H1 (cell line): ENCODE measurements around the gene SPRR1A. TPM values are rescaled to one million over a fixed set of nuclear protein-coding genes. Genes with fewer than 3 reads are reported as not detected.

Source experiments
- CTCF ChIA-PET: fragments of 300-600 bp; sonication (Branson Sonifier 250); formaldehyde crosslinking; loops from one replicate; lab custom pipeline; 2021; ENCODE audit not compliant: partially characterized antibody; lab: Charles Lee
- POLR2A ChIA-PET: fragments of 300-600 bp; sonication (Branson Sonifier 250); formaldehyde crosslinking; loops from one replicate; lab custom pipeline; 2021; ENCODE audit warnings: inconsistent platforms; ENCODE audit not compliant: partially characterized antibody; lab: Charles Lee
- DNase-seq, 2 experiments: peaks; one replicate each; pipeline versions ENCODE4 v3.0.0 to v3.0.0-alpha.2; 2010 to 2022; ENCODE audit warnings: low spot score in 2 of 2, low read depth in 1 of 2, mixed read lengths in 1 of 2
- FAIRE-seq: peaks from 2 replicates; lab custom pipeline; 2011; peaks lifted over from hg19 to GRCh38; lab: Jason Lieb, UNC
- H2AFZ ChIP-seq: 2 replicates; pipeline ENCODE4 v1.8.1; 2012; ENCODE audit warnings: low read length, inconsistent platforms
- H2AK5ac ChIP-seq: 2 replicates; pipeline ENCODE4 v1.6.1; 2013; ENCODE audit warnings: low read depth, low read length
- H2BK120ac ChIP-seq: replicated peaks from 2 replicates; pipeline ENCODE3; 2013; ENCODE audit warnings: low read depth, low read length, inconsistent platforms
- H2BK12ac ChIP-seq: 2 replicates; pipeline ENCODE4 v1.6.1; 2013; ENCODE audit warnings: low read depth, low read length
- H2BK15ac ChIP-seq: 2 replicates; pipeline ENCODE4 v1.6.1; 2013; ENCODE audit warnings: low read length
- H2BK20ac ChIP-seq: 2 replicates; pipeline ENCODE4 v1.6.1; 2013; ENCODE audit warnings: low read length
- H2BK5ac ChIP-seq: 2 replicates; pipeline ENCODE4 v1.6.1; 2013; ENCODE audit warnings: low read depth, low read length
- H3K14ac ChIP-seq: 2 replicates; pipeline ENCODE4 v1.6.1; 2013; ENCODE audit warnings: inconsistent platforms; ENCODE audit not compliant: insufficient read length
- H3K18ac ChIP-seq: 2 replicates; pipeline ENCODE4 v1.6.1; 2013; ENCODE audit warnings: low read length; ENCODE audit errors: extremely low read depth
- H3K23ac ChIP-seq: 2 replicates; pipeline ENCODE4 v1.6.1; 2013; ENCODE audit warnings: inconsistent platforms; ENCODE audit not compliant: insufficient read length
- H3K23me2 ChIP-seq: 2 replicates; pipeline ENCODE4 v1.6.1; 2013; ENCODE audit warnings: low read depth, low read length
- H3K27ac ChIP-seq: 2 replicates; pipeline ENCODE4 v1.6.1; 2011; ENCODE audit warnings: low read depth, low read length, inconsistent platforms
- H3K27me3 ChIP-seq, 4 experiments: replicated peaks in 1 of 4; 1 replicate in 1 of 4; 2 replicates in 3 of 4; pipeline versions ENCODE4 v1.6.1 to v1.8.1; 2011 to 2013; ENCODE audit warnings: low read length in 3 of 4, mild to moderate bottlenecking in 3 of 4, inconsistent platforms in 2 of 4, mixed read lengths in 2 of 4, moderate library complexity in 1 of 4; ENCODE audit not compliant: control insufficient read depth in 3 of 4, insufficient read depth in 3 of 4; ENCODE audit errors: extremely low read depth in 1 of 4
- H3K36me3 ChIP-seq, 4 experiments: 2 replicates each; pipeline versions ENCODE4 v1.6.1 to v1.8.1; 2011 to 2013; ENCODE audit warnings: mild to moderate bottlenecking in 4 of 4, low read length in 3 of 4, moderate library complexity in 2 of 4, control low read depth in 1 of 4, inconsistent platforms in 1 of 4; ENCODE audit not compliant: insufficient read depth in 4 of 4, control insufficient read depth in 2 of 4
- H3K4ac ChIP-seq: replicated peaks from 2 replicates; pipeline ENCODE3; 2013; ENCODE audit warnings: low read length, low read depth, mixed read lengths, inconsistent platforms; ENCODE audit not compliant: insufficient read length
- H3K4me1 ChIP-seq, 4 experiments: replicated peaks in 1 of 4; 1 replicate in 1 of 4; 2 replicates in 3 of 4; pipeline versions ENCODE4 v1.6.1 to v1.8.1; 2011 to 2013; ENCODE audit warnings: low read length in 3 of 4, inconsistent platforms in 2 of 4, mixed read lengths in 1 of 4; ENCODE audit not compliant: insufficient read depth in 4 of 4, control insufficient read depth in 3 of 4
- H3K4me2 ChIP-seq, 2 experiments: 2 replicates each; pipeline versions ENCODE4 v1.6.1 to v1.8.1; 2011 to 2013; ENCODE audit warnings: low read depth in 2 of 2, low read length in 2 of 2, control low read depth in 1 of 2, inconsistent platforms in 1 of 2, mild to moderate bottlenecking in 1 of 2; ENCODE audit not compliant: insufficient read depth in 1 of 2
- H3K4me3 ChIP-seq, 4 experiments: fragments of 200-600, 300-600 bp in 1 of 4; sonication (generic), shearing (Covaris generic), sonication (Bioruptor Twin) in 1 of 4; 2 replicates each; pipeline versions ENCODE4 v1.5.1 to v1.8.1; 2011 to 2016; ENCODE audit warnings: low read length in 4 of 4, low read depth in 3 of 4, control low read depth in 2 of 4, inconsistent platforms in 2 of 4, mild to moderate bottlenecking in 2 of 4, mixed read lengths in 1 of 4, moderate library complexity in 1 of 4; ENCODE audit not compliant: insufficient read depth in 2 of 4; ENCODE audit errors: extremely low read depth in 1 of 4
- H3K56ac ChIP-seq: replicated peaks from 2 replicates; pipeline ENCODE3; 2013; ENCODE audit warnings: low read depth, mild to moderate bottlenecking, mixed read lengths, low read length, inconsistent platforms; ENCODE audit not compliant: insufficient read length
- H3K79me1 ChIP-seq: 2 replicates; pipeline ENCODE4 v1.6.1; 2013; ENCODE audit warnings: low read depth, low read length, control low read depth
- H3K79me2 ChIP-seq, 2 experiments: 2 replicates each; pipeline versions ENCODE4 v1.6.1 to v1.8.1; 2012 to 2013; ENCODE audit warnings: low read length in 2 of 2, mild to moderate bottlenecking in 2 of 2, inconsistent platforms in 1 of 2; ENCODE audit not compliant: insufficient read depth in 2 of 2, control insufficient read depth in 1 of 2
- H3K9ac ChIP-seq, 4 experiments: replicated peaks in 1 of 4; 1 replicate in 1 of 4; 2 replicates in 3 of 4; pipeline versions ENCODE4 v1.6.1 to v1.8.1; 2011 to 2013; ENCODE audit warnings: low read depth in 3 of 4, low read length in 3 of 4, control low read depth in 2 of 4, mild to moderate bottlenecking in 2 of 4, moderate library complexity in 2 of 4, inconsistent platforms in 1 of 4; ENCODE audit errors: extremely low read depth in 1 of 4
- H3K9me3 ChIP-seq, 2 experiments: 2 replicates each; pipeline versions ENCODE4 v1.6.1 to v1.8.1; 2012 to 2013; ENCODE audit warnings: mild to moderate bottlenecking in 2 of 2, moderate library complexity in 2 of 2, control low read depth in 1 of 2, inconsistent platforms in 1 of 2, low read depth in 1 of 2, low read length in 1 of 2, mixed read lengths in 1 of 2; ENCODE audit not compliant: insufficient read depth in 2 of 2
- H4K20me1 ChIP-seq, 2 experiments: replicated peaks in 1 of 2; 2 replicates each; pipeline versions ENCODE3 to v1.8.1; 2011 to 2013; ENCODE audit warnings: inconsistent platforms in 2 of 2, low read length in 2 of 2, mild to moderate bottlenecking in 1 of 2; ENCODE audit not compliant: insufficient read depth in 2 of 2, control insufficient read depth in 1 of 2
- H4K5ac ChIP-seq: 2 replicates; pipeline ENCODE4 v1.6.1; 2013; ENCODE audit warnings: low read length, low read depth, mixed read lengths, inconsistent platforms; ENCODE audit not compliant: insufficient read length
- H4K8ac ChIP-seq: 2 replicates; pipeline ENCODE4 v1.8.0; 2013; ENCODE audit warnings: mild to moderate bottlenecking, moderate library complexity, low read length, inconsistent platforms; ENCODE audit not compliant: insufficient read depth; ENCODE audit errors: extremely low read depth
- H4K91ac ChIP-seq: replicated peaks from 2 replicates; pipeline ENCODE3; 2013; ENCODE audit warnings: low read length, mixed read lengths, inconsistent platforms; ENCODE audit not compliant: insufficient read length
- ATF2 ChIP-seq: IDR thresholded peaks from 2 replicates; pipeline ENCODE4 v1.6.1; 2012; ENCODE audit warnings: low read length, inconsistent platforms
- BCL11A ChIP-seq, 2 experiments: IDR thresholded peaks; one replicate each; pipeline ENCODE4 v1.6.1; 2011; ENCODE audit warnings: low read depth in 2 of 2, low read length in 2 of 2, mild to moderate bottlenecking in 2 of 2
- CHD1 ChIP-seq: IDR thresholded peaks from 2 replicates; pipeline ENCODE4 v1.6.1; 2012; ENCODE audit warnings: low read depth, low read length, improper control_type of control experiment
- GABPA ChIP-seq: IDR thresholded peaks from 2 replicates; pipeline ENCODE4 v1.6.1; 2011; ENCODE audit warnings: mild to moderate bottlenecking, low read length, moderate library complexity, borderline replicate concordance; ENCODE audit not compliant: insufficient read depth
- HDAC2 ChIP-seq, 2 experiments: fragments of 300-600 bp in 1 of 2; sonication (generic) in 1 of 2; IDR thresholded peaks; 2 replicates each; pipeline ENCODE4 v1.6.1; 2011 to 2012; ENCODE audit warnings: low read depth in 2 of 2, low read length in 2 of 2, mild to moderate bottlenecking in 2 of 2, moderate library complexity in 2 of 2, borderline replicate concordance in 1 of 2, inconsistent platforms in 1 of 2
- JUN ChIP-seq: IDR thresholded peaks from 2 replicates; pipeline ENCODE4 v1.6.1; 2011; ENCODE audit warnings: low read depth, mild to moderate bottlenecking, improper control_type of control experiment, low read length
- KDM1A ChIP-seq: fragments of 200-600, 300-600 bp; sonication (generic); IDR thresholded peaks from 2 replicates; pipeline ENCODE4 v1.7.1; 2016; ENCODE audit warnings: mild to moderate bottlenecking, low read length, borderline replicate concordance
- POU5F1 ChIP-seq: IDR thresholded peaks from 2 replicates; pipeline ENCODE4 v1.6.1; 2011; ENCODE audit warnings: low read depth, mild to moderate bottlenecking, low read length, moderate library complexity
- RXRA ChIP-seq: IDR thresholded peaks from 2 replicates; pipeline ENCODE4 v1.6.1; 2011; ENCODE audit warnings: low read depth, mild to moderate bottlenecking, low read length, moderate library complexity; ENCODE audit not compliant: insufficient read depth
- SIN3A ChIP-seq, 2 experiments: IDR thresholded peaks in 1 of 2; conservative IDR thresholded peaks in 1 of 2; 2 replicates each; pipeline ENCODE4 v1.6.1; 2011 to 2012; ENCODE audit warnings: low read length in 2 of 2, improper control_type of control experiment in 1 of 2, low read depth in 1 of 2, mild to moderate bottlenecking in 1 of 2
- TCF12 ChIP-seq: IDR thresholded peaks from 2 replicates; pipeline ENCODE4 v1.6.1; 2011; ENCODE audit warnings: low read depth, mild to moderate bottlenecking, low read length
- WGBS, 2 experiments: shearing (Covaris generic) in 1 of 2; methylation state at CpG; one replicate each; pipeline versions ENCODE4 v1.1.6 to v1.1.7; 2013 to 2015; ENCODE audit warnings: low lambda C conversion rate in 2 of 2, mixed read lengths in 2 of 2, inconsistent platforms in 1 of 2, low coverage in 1 of 2, missing lambda C conversion rate in 1 of 2; ENCODE audit not compliant: insufficient replicate concordance in 2 of 2, insufficient coverage in 1 of 2, insufficient read length in 1 of 2; ENCODE audit errors: extremely low coverage in 1 of 2, missing lambda C conversion rate in 1 of 2; 5-methylcytosine and 5-hydroxymethylcytosine counted together
- polyA plus RNA-seq, 7 experiments: library from polyadenylated mRNA; depleted of rRNA in 3 of 7; stranded (reverse) in 5 of 7; unstranded in 2 of 7; fragments of >200 nt in 5 of 7; fragments of 200-250 nt in 2 of 7; gene quantifications; 1 replicate in 5 of 7; 2 replicates in 1 of 7; 4 replicates in 1 of 7; pipeline versions ENCODE4 v1.2.1 to v1.2.3, GENCODE V29; 2011 to 2013; ENCODE audit warnings: missing spikeins in 2 of 7, mixed read lengths in 2 of 7
- total RNA-seq: library from RNA; stranded (reverse); fragmentation: NEBNext Ultra II Directional; extraction: Animal tissue kit (Norgen Biotek cat#: 25700); gene quantifications from 2 replicates; pipeline ENCODE4 v1.2.1, GENCODE V29; 2021

SPRR1A gene
- total and polyA plus RNA-seq, 2 of the 8 experiments (the other 6 are each of a cell fraction or from before 2014, with no cell fraction given), result not detected

GRCh38 chr1:152999818-153000217 is 15.9 kb downstream of the SPRR1A start:
- FAIRE-seq, result no peak
- no peak overlapping the region for H3K56ac ChIP-seq
- CTCF ChIA-PET, result interaction anchor here (1.3 to 2.7 kb wide), 3 partner anchors 14 to 193 kb away, joined by 3 to 7 read pairs (median 4); no protein-coding TSS in a partner anchor

More at GRCh38 chr1:152999818-153000217, 15.9 kb downstream of the SPRR1A start:
- Histone ChIP-seq H3K27ac (no peak overlapping the region), H3K9ac (no peak overlapping the region), H2BK12ac (no peak overlapping the region), H2AFZ (no peak overlapping the region), H3K4ac (no peak overlapping the region), H4K91ac (no peak overlapping the region), H4K8ac (no peak overlapping the region), H2BK120ac (no peak overlapping the region), H3K9me3 (0 out of 4 replicates have a peak, but pooled peaks cover 0 to 7% of the 10 kb centered on the region in 2 experiments), H2AK5ac (no peak overlapping the region), H2BK20ac (no peak overlapping the region), H3K23me2 (no peaks in the 10 kb centered on the region; the same call in 1 of the 2 replicates), H3K14ac (no peak overlapping the region), H3K4me3 (no peak overlapping the region), H3K23ac (no peak overlapping the region), H3K79me2 (no peaks in the 10 kb centered on the region), H2BK5ac (no peak overlapping the region), H3K4me1 (peaks cover 0 to 4% (median 2%) of the 10 kb centered on the region in 4 experiments; a peak in 1 of 7 replicates), H3K4me2 (no peak overlapping the region; a peak in 1 of 4 replicates), H3K36me3 (no peaks in the 10 kb centered on the region), H4K5ac (no peak overlapping the region), H3K27me3 (no peaks in the 10 kb centered on the region), H3K79me1 (no peaks in the 10 kb centered on the region), H3K18ac (no peak overlapping the region), H4K20me1 (no peaks in the 10 kb centered on the region), H2BK15ac (no peak overlapping the region)
- 80% methylated on average over 6 of the region's 6 CpGs; no CpG with 5 or more reads in 1 of the 2 experiments for WGBS, 2 experiments
- POLR2A ChIA-PET, result no interaction called here
- no peak for DNase-seq
- TF ChIP-seq HDAC2 (IDR thresholded peaks at IDR 0.05; ENCODE audit: borderline replicate concordance in 1 of 2, low read depth in 2 of 2, low read length in 2 of 2) (no peak), JUN (no peak), ATF2 (no peak), KDM1A (no peak), CHD1 (no peak), POU5F1 (no peak), TCF12 (no peak), RXRA (no peak), BCL11A (IDR thresholded peaks at IDR 0.05; ENCODE audit: low read depth in 2 of 2, low read length in 2 of 2) (no peak), GABPA (no peak), SIN3A (conservative IDR thresholded peaks at IDR 0.05 in 1 of 2, IDR thresholded peaks at IDR 0.05 in 1 of 2; ENCODE audit: low read depth in 1 of 2, low read length in 2 of 2) (no peak)
